CD8-positive, alpha-beta memory T cell (primary cell): ENCODE data around the gene UBE2J2. TPM values are rescaled to one million over a fixed set of nuclear protein-coding genes. Genes with fewer than 3 reads are reported as not detected.

Experiments used
- CTCF ChIA-PET: fragments of 350-600 bp; sonication (Branson Sonifier 250); formaldehyde crosslinking; loops from one replicate; lab custom pipeline; 2021; ENCODE audit warnings: antibody characterized with exemption; lab: Charles Lee
- POLR2A ChIA-PET: fragments of 350-600 bp; sonication (Branson Sonifier 250); formaldehyde crosslinking; loops from one replicate; lab custom pipeline; 2021; ENCODE audit warnings: antibody characterized with exemption; lab: Charles Lee
- DNase-seq, 5 donors: peaks; one replicate each; pipeline versions ENCODE4 v3.0.0 to v3.0.0-alpha.2; 2020 to 2022; ENCODE audit warnings: mixed read lengths in 1 of 5
- H3K27ac ChIP-seq: one replicate; pipeline ENCODE4 v1.7.0; 2013; ENCODE audit warnings: low read depth, mild to moderate bottlenecking, low read length, moderate library complexity
- H3K27me3 ChIP-seq: 2 replicates; pipeline ENCODE4 v1.7.0; 2013; ENCODE audit warnings: low read length, mild to moderate bottlenecking; ENCODE audit not compliant: insufficient read depth, poor library complexity, severe bottlenecking
- H3K36me3 ChIP-seq: 2 replicates; pipeline ENCODE4 v1.7.0; 2013; ENCODE audit warnings: mild to moderate bottlenecking, low read length, moderate library complexity; ENCODE audit not compliant: insufficient read depth
- H3K4me1 ChIP-seq: 2 replicates; pipeline ENCODE4 v1.7.0; 2013; ENCODE audit warnings: mild to moderate bottlenecking, low read length, moderate library complexity; ENCODE audit not compliant: insufficient read depth
- H3K4me3 ChIP-seq: 2 replicates; pipeline ENCODE4 v1.7.0; 2013; ENCODE audit warnings: mild to moderate bottlenecking, low read length
- H3K9me3 ChIP-seq: 2 replicates; pipeline ENCODE4 v1.7.0; 2013; ENCODE audit warnings: mild to moderate bottlenecking, low read length
- H3K27ac Mint-ChIP-seq, 8 donors: one replicate each; pipeline ENCODE4 v1.8.0; 2020 to 2021; ENCODE audit warnings: mixed read lengths in 8 of 8, mild to moderate bottlenecking in 6 of 8, inconsistent platforms in 3 of 8, moderate library complexity in 3 of 8
- H3K27me3 Mint-ChIP-seq, 2 donors: one replicate each; pipeline ENCODE4 v1.8.0; 2020 to 2021; ENCODE audit warnings: mixed read lengths in 2 of 2, mild to moderate bottlenecking in 1 of 2, moderate library complexity in 1 of 2
- H3K36me3 Mint-ChIP-seq, 3 donors: one replicate each; pipeline ENCODE4 v1.8.0; 2020 to 2021; ENCODE audit warnings: mixed read lengths in 3 of 3, inconsistent platforms in 1 of 3, mild to moderate bottlenecking in 1 of 3
- H3K4me1 Mint-ChIP-seq, 3 donors: one replicate each; pipeline ENCODE4 v1.8.0; 2020 to 2021; ENCODE audit warnings: mixed read lengths in 3 of 3, inconsistent platforms in 1 of 3, mild to moderate bottlenecking in 1 of 3
- H3K4me3 Mint-ChIP-seq, 7 donors: one replicate each; pipeline ENCODE4 v1.8.0; 2020 to 2021; ENCODE audit warnings: mixed read lengths in 7 of 7, mild to moderate bottlenecking in 6 of 7, moderate library complexity in 4 of 7, inconsistent platforms in 2 of 7
- H3K9me3 Mint-ChIP-seq, 5 donors: one replicate each; pipeline ENCODE4 v1.8.0; 2020 to 2022; ENCODE audit warnings: mixed read lengths in 5 of 5, mild to moderate bottlenecking in 3 of 5, moderate library complexity in 2 of 5, inconsistent platforms in 1 of 5
- polyA plus RNA-seq: library from polyadenylated mRNA; unstranded; fragments of 300-500 nt; fragmentation: Illumina TruSeq; gene quantifications from one replicate; pipeline ENCODE4 v1.2.3, GENCODE V29; 2021
- total RNA-seq, 2 experiments: library from RNA; stranded (reverse); gene quantifications; one replicate each; pipeline ENCODE4 v1.2.3, GENCODE V29; 2021

Gene UBE2J2
- total and polyA plus RNA-seq, 3 experiments from 2014 or later, result 76.7 to 79.7 (median 79.3) TPM

- H3K36me3 ChIP-seq, result no peaks in the 10 kb centered on the region
- Mint-ChIP-seq H3K4me3 (no peak overlapping the region), H3K27me3 (no peaks in the 10 kb centered on the region), H3K4me1 (no peaks in the 10 kb centered on the region), H3K36me3 (no peaks in the 10 kb centered on the region), H3K9me3 (no peaks in the 10 kb centered on the region), H3K27ac (no peak overlapping the region)
- no peaks in the 10 kb centered on the region for H3K9me3 ChIP-seq
- no peak overlapping the region for H3K27ac ChIP-seq
- no peak overlapping the region for H3K4me3 ChIP-seq
- no peaks in the 10 kb centered on the region for H3K4me1 ChIP-seq
- H3K27me3 ChIP-seq, result no peaks in the 10 kb centered on the region
- CTCF ChIA-PET, result no interaction called here
- POLR2A ChIA-PET, result interaction anchor here (0.6 kb wide), 1 partner anchor 12 kb away, joined by 3 read pairs; the partner anchor contains the start of gene UBE2J2
- DNase-seq, result no peak
Measured at GRCh38 chr1:1285102-1285571, 11.5 kb upstream of the UBE2J2 start.

GRCh38 chr1:1284221-1285101, 10.8 kb upstream of the UBE2J2 start:
- H3K27me3 ChIP-seq, result no peaks in the 10 kb centered on the region
- H3K27me3 Mint-ChIP-seq, result no peaks in the 10 kb centered on the region
- POLR2A ChIA-PET, result interaction anchor here (0.6 kb wide), 1 partner anchor 11 kb away, joined by 3 read pairs; the partner anchor contains the start of gene UBE2J2

GRCh38 chr1:1283821-1284220, 10.2 kb upstream of the UBE2J2 start:
- Mint-ChIP-seq H3K27me3 (no peaks in the 10 kb centered on the region), H3K9me3 (no peaks in the 10 kb centered on the region), H3K4me1 (no peaks in the 10 kb centered on the region), H3K4me3 (no peak overlapping the region), H3K27ac (no peak overlapping the region), H3K36me3 (no peaks in the 10 kb centered on the region)
- Histone ChIP-seq H3K36me3 (no peaks in the 10 kb centered on the region), H3K9me3 (no peaks in the 10 kb centered on the region), H3K27me3 (no peaks in the 10 kb centered on the region), H3K4me1 (no peaks in the 10 kb centered on the region), H3K27ac (no peak overlapping the region), H3K4me3 (no peak overlapping the region)
- ChIA-PET CTCF (no interaction called here), POLR2A (no interaction called here)
- no peak for DNase-seq

More at GRCh38 chr1:1284221-1285101, 10.8 kb upstream of the UBE2J2 start:
- H3K4me1 ChIP-seq, result no peaks in the 10 kb centered on the region
- Mint-ChIP-seq H3K36me3 (no peaks in the 10 kb centered on the region), H3K4me1 (no peaks in the 10 kb centered on the region), H3K9me3 (no peaks in the 10 kb centered on the region), H3K4me3 (no peak overlapping the region), H3K27ac (no peak overlapping the region)
- H3K27ac ChIP-seq, result no peak overlapping the region
- CTCF ChIA-PET, result no interaction called here
- no peak for DNase-seq
- H3K9me3 ChIP-seq, result no peaks in the 10 kb centered on the region
- no peaks in the 10 kb centered on the region for H3K36me3 ChIP-seq
- no peak overlapping the region for H3K4me3 ChIP-seq

- POLR2A ChIA-PET, result no interaction called here
- no peaks in the 10 kb centered on the region for H3K9me3 Mint-ChIP-seq
- H3K4me3 Mint-ChIP-seq, result peak overlapping the region in 1 of 7 donors; percentile 66
- no peak overlapping the region for H3K4me3 ChIP-seq
- H3K27ac Mint-ChIP-seq, result no peak overlapping the region
- no peaks in the 10 kb centered on the region for H3K4me1 Mint-ChIP-seq
- no peak for DNase-seq
- H3K9me3 ChIP-seq, result no peaks in the 10 kb centered on the region
- no peak overlapping the region for H3K27ac ChIP-seq
- H3K36me3 Mint-ChIP-seq, result no peaks in the 10 kb centered on the region
- no peaks in the 10 kb centered on the region for H3K27me3 ChIP-seq
- CTCF ChIA-PET, result no interaction called here
- no peaks in the 10 kb centered on the region for H3K27me3 Mint-ChIP-seq
- no peaks in the 10 kb centered on the region for H3K36me3 ChIP-seq
- no peaks in the 10 kb centered on the region for H3K4me1 ChIP-seq
Measured at GRCh38 chr1:1282998-1283397, 9.3 kb upstream of the UBE2J2 start.

GRCh38 chr1:1281533-1282321, 8.1 kb upstream of the UBE2J2 start:
- Histone ChIP-seq H3K27ac (no peak overlapping the region), H3K4me3 (no peak overlapping the region), H3K27me3 (no peaks in the 10 kb centered on the region), H3K9me3 (no peaks in the 10 kb centered on the region), H3K36me3 (no peaks in the 10 kb centered on the region), H3K4me1 (no peaks in the 10 kb centered on the region)
- ChIA-PET CTCF (no interaction called here), POLR2A (no interaction called here)
- H3K27ac Mint-ChIP-seq, result no peak overlapping the region
- no peak for DNase-seq
- no peaks in the 10 kb centered on the region for H3K9me3 Mint-ChIP-seq
- H3K4me1 Mint-ChIP-seq, result no peaks in the 10 kb centered on the region
- no peaks in the 10 kb centered on the region for H3K27me3 Mint-ChIP-seq
- no peak overlapping the region for H3K4me3 Mint-ChIP-seq
- no peaks in the 10 kb centered on the region for H3K36me3 Mint-ChIP-seq

- Mint-ChIP-seq H3K27me3 (no peaks in the 10 kb centered on the region), H3K27ac (peak overlapping the region in 1 of 8 donors; percentile 52), H3K9me3 (no peaks in the 10 kb centered on the region), H3K4me1 (no peaks in the 10 kb centered on the region), H3K36me3 (no peaks in the 10 kb centered on the region), H3K4me3 (no peak overlapping the region)
- no peak for DNase-seq
- H3K9me3 ChIP-seq, result no peaks in the 10 kb centered on the region
- ChIA-PET CTCF (no interaction called here), POLR2A (no interaction called here)
- H3K4me3 ChIP-seq, result no peak overlapping the region
- no peak overlapping the region for H3K27ac ChIP-seq
- H3K36me3 ChIP-seq, result no peaks in the 10 kb centered on the region
- no peaks in the 10 kb centered on the region for H3K4me1 ChIP-seq
- H3K27me3 ChIP-seq, result no peaks in the 10 kb centered on the region
Measured at GRCh38 chr1:1280782-1281481, 7.3 kb upstream of the UBE2J2 start.

- Histone ChIP-seq H3K27ac (no peak overlapping the region), H3K9me3 (no peaks in the 10 kb centered on the region), H3K4me1 (peaks cover 7% of the 10 kb centered on the region), H3K36me3 (no peaks in the 10 kb centered on the region), H3K4me3 (no peak overlapping the region), H3K27me3 (no peaks in the 10 kb centered on the region)
- ChIA-PET CTCF (no interaction called here), POLR2A (interaction anchor here (0.7 kb wide), 1 partner anchor 30 kb away, joined by 4 read pairs; no protein-coding TSS in a partner anchor)
- DNase-seq, result no peak
- H3K4me1 Mint-ChIP-seq, result peaks cover 0 to 5% (median 0%) of the 10 kb centered on the region in 3 donors
- H3K27me3 Mint-ChIP-seq, result no peaks in the 10 kb centered on the region
- H3K9me3 Mint-ChIP-seq, result no peaks in the 10 kb centered on the region
- no peak overlapping the region for H3K27ac Mint-ChIP-seq
- no peak overlapping the region for H3K4me3 Mint-ChIP-seq
- H3K36me3 Mint-ChIP-seq, result no peaks in the 10 kb centered on the region
Measured at GRCh38 chr1:1279028-1279427, 5.4 kb upstream of the UBE2J2 start.
